G401.6 (cell line): Measurements from ENCODE around the gene CORO6.

ENCODE experiments used
- FAIRE-seq: peaks from 2 replicates; lab custom pipeline; 2012; peaks lifted over from hg19 to GRCh38; lab: Jason Lieb, UNC

The CORO6 gene

DNA sequence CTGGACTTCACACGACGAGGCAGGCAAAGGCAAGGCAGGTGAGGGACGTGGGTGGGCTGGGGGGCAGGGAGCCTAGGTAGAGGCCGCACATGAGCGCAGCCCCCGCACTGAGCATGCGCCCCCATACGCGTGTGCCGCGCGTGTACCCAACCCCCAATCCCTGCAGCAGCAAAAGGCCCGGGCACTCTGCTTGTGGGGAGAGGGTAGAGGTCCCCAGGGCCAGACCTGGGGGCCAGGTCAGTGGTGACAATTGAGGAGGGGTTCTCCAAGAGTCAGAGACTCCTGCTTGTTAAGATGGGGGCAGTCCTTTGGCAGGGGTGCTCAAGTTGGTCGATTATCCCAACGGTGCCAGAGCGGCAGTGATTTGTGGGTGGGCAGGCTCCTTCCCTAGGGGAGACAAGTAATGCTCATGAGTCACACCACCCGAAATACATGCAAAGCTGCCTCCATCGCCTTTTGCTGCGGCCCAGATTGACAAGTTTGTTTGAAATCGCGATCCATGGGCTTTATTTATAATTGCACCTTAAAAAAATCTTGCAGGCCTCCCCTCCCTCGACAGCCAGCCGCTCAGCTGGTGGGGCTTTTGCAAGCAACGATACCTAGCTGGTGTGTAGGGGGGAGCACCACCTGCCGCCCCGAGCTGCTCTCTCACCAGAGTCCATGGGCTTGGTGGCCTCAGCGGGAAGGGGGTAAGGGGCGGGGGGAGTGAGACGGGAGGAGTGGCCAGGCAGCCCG is 32.1 kb downstream of the CORO6 start:
- FAIRE-seq: no peak

GRCh38 chr17:29589524-29590410 is 32.9 kb downstream of the CORO6 start, which contains the start of gene GIT1:
Gene GIT1, minus strand, starts transcription at chr17:29589648. Its CDS starts 270 bp downstream, at chr17:29589378.
- no peak for FAIRE-seq

DNA sequence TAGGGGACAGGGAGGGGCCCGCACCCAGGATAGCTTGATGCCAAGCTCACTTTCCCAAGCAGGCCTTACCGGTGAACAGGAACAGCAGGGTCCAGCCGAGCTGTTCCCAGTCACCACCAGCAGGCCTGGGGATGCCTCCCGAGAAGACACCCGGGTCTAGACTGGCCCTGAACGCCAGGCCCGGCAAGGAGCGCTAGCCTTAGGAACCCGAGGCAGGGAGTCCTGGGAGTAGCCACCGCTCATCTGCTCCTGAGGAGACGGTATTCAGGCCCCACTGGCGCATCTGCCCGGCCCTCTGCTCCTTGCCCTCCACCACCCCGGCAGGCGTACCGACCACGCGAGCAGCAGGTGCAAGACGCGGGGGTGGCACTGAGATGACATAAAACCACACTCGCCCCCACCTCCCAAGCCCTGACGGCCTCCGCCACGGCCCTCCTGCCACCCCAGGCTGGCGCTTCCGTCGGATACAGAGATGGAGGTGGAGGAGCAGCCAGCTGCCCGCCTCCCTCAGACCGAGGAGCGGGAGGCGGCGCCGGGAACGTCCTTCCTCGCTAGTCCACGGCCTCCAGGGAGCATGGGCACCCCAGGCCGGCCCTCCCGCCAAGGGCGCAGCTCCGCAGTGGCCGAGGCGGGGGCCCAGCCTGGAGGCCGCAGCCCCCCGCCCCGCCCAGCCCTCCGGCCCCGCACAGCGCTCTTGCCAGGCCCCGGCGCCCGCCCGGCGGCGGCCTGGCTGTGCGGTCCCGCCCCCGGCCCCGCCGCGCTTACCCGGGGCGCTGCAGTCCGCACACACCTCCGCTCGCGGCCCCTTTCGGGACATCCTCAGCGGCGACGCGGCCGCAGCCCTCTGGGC is 33.9 kb downstream of the CORO6 start:
- FAIRE-seq: no peak

DNA sequence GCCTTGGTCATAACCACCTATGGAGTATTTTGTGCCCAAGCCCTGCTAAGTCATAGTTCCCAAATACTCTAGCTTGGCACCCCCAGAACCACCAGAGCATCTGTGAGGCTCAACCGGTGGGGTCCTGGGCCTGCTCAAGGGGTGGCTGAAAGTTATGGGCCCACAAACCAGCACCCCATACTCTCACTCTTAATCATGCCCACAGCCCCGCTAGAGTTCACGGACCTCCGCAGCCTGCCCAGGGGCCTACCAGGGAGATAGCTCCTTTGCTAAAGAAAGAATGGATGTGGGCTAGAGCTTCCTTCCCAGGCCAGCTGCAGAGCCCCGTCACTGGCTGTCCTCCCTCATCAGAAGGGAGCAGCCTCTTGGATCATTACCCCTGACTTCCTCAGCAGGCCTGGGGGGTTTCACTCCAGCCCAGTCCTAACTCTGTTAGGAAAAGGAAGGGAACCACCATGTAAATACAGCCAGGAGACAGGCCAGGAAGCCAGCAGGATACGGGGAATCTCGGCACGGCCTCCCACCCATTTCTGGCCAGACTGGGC is 34.6 kb downstream of the CORO6 start:
- no peak for FAIRE-seq

GRCh38 chr17:29587591-29587990 is 35.1 kb downstream of the CORO6 start:
- no peak for FAIRE-seq

DNA sequence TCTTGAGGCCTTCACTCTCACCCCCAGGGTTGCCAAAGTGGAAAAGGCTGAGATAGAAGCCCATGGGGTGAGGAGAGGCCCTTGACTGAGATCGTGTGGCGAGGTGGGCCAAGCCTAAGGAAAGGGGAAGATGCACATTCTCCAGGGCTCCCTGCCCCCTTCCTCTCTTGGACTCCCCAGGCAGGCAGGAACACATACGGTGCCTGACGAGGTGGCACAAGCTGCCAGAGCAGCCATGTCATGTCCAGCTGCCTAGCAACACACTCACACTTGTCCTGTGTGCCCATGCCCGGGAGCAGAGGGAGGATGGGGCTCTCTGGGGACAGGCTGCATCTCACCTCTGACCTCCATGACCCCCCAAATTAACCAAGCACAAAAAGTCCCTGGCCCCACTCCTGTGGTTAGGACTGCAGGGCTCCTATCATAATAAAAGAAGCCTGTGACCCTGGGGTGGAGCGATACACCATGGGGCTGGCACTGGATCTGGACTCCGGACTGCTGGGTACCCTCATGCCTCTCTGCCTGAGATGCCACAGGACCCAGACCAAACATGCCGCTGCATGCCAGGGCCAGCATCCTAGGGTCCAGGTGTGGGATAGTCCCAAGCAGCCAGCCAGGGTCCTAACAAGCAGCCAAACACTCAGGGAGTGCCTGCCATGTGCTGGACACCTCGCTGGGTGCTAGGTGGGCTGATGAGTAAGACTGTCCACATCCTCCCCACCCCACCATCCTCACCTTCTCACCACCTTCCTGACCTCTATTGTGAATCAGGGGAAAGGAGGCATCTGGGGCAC is 35.8 kb downstream of the CORO6 start:
- FAIRE-seq: no peak

DNA sequence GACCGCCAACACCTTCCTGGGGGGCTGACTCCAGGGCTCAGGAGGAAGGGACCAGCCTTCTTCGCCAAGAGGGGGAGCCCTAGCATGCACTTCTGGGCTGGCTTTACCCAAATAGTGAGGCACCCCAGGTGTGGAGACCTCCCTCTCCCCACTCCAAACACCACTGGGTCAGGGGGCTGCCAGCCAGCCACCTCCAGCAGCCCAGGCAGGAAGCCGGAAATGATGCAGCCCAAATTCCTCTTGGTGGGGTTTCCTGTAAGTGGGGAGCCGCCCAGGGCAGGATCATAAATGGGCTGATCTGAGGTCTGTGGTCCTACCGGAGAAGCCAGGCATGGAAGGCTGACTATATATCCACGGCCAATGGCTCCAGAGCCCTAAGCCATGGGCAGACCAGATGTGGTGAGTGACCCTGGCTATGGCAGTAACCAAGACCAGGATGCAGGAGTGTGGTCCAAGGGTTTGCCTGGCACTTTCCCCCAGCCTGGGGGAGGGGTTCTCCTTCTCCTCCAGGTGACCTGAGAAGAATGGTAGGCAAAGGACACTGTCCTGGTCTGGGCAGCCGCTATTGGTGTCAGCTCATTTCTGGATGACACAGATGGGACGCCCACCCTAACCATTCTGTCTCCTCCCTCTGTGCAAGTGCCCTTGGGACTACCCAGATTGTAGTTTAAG is 37.5 kb downstream of the CORO6 start:
- FAIRE-seq: no peak

DNA sequence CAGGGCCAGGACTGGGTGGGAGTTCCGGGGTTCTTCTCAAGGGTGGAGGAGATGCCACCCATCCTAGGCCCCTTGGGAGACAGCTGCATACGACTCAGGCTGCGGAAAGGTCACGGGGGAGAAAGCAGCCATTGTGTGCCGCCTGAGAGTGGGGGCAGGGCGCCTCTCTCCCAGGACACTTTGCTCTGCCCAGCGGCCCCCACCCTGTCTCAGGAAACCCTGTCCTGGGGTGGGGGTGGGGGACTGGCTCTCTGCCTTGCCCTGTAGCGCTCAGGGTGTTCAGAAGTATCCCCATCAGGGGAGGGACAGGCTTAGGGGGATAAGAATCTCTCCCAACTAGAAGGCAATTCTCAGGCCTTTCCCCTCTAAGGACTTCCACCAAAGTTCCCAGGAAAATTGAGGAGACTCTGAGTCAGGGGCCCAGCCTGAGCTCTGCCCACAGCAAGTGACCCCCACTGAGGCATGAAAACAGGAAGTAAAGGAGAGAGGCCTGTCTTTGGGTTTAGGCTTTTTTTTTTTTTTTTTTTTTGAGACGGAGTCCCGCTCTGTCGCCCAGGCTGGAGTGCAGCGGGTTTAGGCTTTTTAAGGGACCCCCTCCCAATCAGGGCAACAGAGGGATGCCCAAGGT is 38.1 kb downstream of the CORO6 start:
- FAIRE-seq: no peak

DNA sequence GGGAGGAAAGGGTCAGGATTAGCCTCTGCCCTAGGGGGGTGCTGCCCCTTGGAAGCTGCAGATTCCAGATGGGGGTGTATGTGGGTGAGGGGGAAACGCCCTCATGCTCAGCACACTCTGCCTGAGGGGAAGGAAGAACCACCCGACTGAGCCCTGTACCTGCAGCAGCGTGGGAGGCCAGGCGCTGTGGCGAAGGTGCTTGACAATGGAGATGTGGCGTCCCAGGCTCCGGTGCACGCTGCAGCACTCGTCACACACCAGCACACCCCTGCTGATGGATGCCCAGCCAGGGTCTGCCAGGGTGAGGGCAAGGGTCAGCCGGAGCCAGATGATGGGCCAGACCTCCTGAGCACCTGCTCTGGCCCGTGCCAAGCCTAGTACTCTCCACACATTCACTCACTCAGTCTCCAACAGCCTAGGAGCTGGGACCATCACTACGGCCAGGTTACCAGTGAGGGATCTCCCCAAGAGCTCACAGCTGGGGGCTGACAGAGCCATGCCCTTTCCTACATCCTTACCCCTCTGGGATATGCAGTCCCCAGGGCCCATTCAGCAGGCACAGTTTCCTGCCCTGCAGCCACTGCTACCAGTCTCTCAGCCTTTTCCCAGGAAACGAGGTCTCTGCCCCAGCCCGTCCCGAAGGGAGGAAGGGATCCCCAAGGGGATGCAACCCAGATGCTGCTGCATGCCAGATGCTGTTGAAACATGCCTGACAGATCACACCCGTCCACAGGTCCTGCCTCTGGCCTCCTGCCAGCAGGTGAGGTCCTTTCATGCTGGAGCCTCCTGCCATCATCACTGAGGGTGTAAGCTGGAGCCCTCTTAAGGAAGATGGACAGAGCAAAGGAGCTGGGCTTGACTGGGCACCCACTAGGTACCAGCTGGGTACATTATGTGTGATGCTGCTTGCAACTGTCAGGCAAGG is 39.1 kb downstream of the CORO6 start:
- no peak for FAIRE-seq

DNA sequence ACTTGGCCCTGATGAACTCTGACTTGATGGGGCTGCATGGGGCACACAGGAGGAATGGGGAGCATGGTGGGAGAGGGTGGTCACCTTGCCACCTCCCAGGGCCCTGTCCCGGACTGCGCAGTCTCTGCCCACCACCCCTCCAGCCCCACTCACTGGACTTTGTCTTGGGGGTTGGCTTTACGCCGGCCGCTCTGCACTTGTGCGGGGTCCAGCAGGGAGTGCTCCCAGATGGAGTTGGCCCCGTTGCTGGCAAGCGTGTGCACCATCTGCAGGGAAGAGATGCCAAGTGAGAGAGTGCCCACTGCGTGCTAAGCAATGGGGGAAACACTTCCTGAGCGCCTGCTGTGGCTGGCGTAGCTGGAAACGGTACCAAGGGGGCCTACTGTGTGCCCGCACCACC is 39.9 kb downstream of the CORO6 start:
- no peak for FAIRE-seq

DNA sequence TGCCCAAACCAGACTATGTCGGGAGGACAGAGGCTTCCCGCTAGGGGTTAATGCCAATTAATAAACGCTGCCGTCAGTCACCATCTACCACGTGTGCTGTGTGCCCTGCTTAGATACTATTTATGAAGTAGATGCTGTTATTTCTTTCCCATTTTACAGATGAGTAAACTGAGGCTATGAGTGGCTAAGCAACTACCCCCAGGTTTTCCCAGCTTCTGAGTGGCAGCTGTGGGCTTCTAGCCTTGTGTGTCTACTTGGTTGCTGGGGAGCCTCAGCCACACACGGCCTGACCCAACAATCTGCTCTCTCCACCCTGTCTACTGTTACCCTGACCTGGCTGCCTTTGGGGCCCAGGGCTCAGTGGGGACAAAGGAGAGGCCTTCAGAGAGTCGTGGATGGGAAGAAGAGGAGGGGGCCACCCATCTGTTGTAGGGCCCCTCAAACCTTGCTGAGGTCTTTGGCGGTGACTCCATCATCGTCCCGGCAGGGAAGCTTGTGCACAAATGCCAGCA is 40.4 kb downstream of the CORO6 start:
- FAIRE-seq: no peak

GRCh38 chr17:29581583-29582253 is 41.0 kb downstream of the CORO6 start:
- no peak for FAIRE-seq

DNA sequence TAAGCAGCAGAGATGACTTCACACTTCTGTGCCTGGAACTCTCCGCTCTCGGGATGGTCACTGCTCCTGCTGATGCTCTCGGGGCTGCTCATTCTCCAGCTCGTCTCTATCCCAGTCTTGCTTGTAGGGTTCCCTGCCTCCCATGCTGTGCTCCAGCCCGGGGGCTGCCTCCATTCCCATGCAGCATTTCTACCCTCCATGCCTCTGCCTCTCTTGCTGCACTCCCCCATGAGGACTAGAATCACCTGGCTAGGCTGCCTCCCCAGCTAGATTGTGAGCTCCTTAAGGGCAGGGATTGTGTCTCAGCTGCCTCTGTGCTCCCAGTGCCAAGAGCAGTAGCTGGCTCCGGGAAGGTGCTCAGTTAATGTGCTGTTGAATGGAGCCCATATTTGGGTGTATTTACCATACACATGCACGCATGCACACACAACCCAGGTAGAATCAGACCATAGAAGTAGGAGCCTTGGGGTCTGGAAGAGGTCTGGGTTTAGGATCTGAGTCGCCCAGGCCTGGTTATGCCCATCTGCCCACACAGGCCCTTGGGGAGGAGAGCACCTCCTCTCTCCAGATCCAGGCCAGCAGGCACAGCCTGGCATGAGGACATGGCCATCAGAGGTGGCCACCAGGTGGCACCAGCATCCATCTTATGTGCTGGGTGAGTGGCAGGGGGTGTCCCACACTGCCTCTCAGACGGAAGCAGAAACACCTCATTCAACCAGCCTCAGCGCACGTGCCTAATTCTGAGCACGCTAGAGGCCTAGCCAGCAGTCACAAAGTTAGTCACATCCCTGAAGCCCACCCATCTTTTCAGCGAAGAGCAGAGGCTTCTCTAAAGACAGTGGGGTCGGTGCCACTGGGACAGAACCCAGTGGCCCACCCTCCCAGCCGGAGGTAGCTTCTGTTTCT is 42.6 kb downstream of the CORO6 start:
- FAIRE-seq: peak; percentile 80

- no peak for FAIRE-seq
Observed at GRCh38 chr17:29578626-29579485, 43.9 kb downstream of the CORO6 start.

DNA sequence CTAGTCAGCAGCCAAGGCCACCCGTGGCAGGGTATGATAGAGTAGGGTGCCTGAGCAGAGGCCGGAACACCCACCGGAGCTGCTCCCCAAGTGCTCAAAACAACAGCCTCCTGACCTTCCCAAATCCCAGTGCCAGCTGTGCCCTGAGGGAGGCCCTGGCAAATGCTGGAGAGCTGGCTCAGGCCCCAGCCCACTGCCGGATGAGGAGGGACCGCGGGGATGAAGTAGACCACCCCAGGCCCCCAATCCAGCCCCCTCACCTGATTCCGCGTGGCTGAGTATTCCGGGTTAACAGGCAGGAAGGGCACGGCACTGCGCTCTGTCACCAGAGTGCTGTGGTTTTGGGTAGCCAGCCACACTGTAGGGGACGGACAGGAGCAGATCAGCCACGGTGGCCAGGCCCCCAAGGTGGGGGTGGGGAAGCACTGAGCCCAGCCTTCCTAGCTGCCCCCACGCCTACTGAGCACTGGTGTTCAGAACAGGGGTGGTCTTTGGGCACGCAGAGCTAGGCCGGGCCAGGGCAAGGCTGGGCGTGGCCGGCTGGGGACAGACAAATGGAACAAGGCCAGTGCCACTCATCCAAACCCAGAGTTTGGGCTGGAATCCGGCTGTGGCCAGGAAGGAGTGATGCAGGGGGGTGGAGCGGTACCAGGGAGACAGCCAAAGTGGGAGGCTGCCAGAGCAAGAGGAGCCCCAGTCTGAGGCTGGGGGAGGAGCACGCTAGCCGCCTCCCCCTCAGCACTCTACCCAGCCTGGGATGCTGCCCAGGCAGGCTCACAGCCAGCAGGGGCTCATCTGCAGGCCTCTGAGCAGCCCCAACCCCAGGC is 45.1 kb downstream of the CORO6 start:
- no peak for FAIRE-seq

- FAIRE-seq: no peak
Observed at GRCh38 chr17:29577001-29577370, 45.7 kb downstream of the CORO6 start.
